Right ventricle myocardium superior (tissue), 1 donor: Measurements from ENCODE around the gene GSTA3. TPM values are rescaled to one million over a fixed set of nuclear protein-coding genes. Genes with fewer than 3 reads are reported as not detected.
"Not testable (repeated sequence)": the region's sequence is repeated elsewhere in the genome, so short reads cannot be mapped to it uniquely, and the experiment has no call there.

Experiments
- ATAC-seq: fragments of 200-7000 bp; cut with Tn5 transposase; one replicate; pipeline ENCODE4 v1.9.1; 2020; ENCODE audit warnings: mild to moderate bottlenecking; ENCODE audit not compliant: poor library complexity
- DNase-seq: peaks from one replicate; pipeline ENCODE4 v3.0.0-alpha.2; 2020
- intact Hi-C: fragments of 100-400 bp; cut with DNase I; formaldehyde crosslinking; loops from one replicate; pipeline ENCODE4 v1.11.2; 2022
- long read RNA-seq: library from polyadenylated mRNA; unstranded; transcript quantifications from one replicate; pipeline ENCODE4 v2.0.0, GENCODE V29; 2021
- total RNA-seq: library from RNA; stranded (reverse); fragmentation: NEBNext Ultra II Directional; extraction: Animal tissue kit (Norgen Biotek cat#: 25700); gene quantifications from one replicate; pipeline ENCODE4 v1.2.1, GENCODE V29; 2021
- donor health status: DM: no; HTN: yes; CAD: no; lungs with severe emphysema.

GSTA3 gene
- not detected for total RNA-seq
- long read RNA-seq, result 0 reads

GRCh38 chr6:52909531-52909930 lies at the start of gene GSTA3:
Gene GSTA3 (minus strand): TSS chr6:52909698. CDS start chr6:52905834, 3,864 bp downstream.
- no peak for ATAC-seq
- no peak for DNase-seq
- intact Hi-C loops, result no loop called here

GRCh38 chr6:52958546-52959255 lies 49.2 kb upstream of the GSTA3 start:
- DNase-seq (no peak), ATAC-seq (no peak)
- intact Hi-C loops, result no loop called here

- intact Hi-C loops, result no loop called here
- ATAC-seq (no peak), DNase-seq (no peak)
Measured at GRCh38 chr6:52955871-52956270, 46.4 kb upstream of the GSTA3 start.

- ATAC-seq (no peak), DNase-seq (no peak)
- intact Hi-C loops, result no loop called here
Measured at GRCh38 chr6:52953911-52954839, 44.7 kb upstream of the GSTA3 start.

- ATAC-seq (no peak), DNase-seq (no peak)
- intact Hi-C loops, result no loop called here
Measured at GRCh38 chr6:52946306-52946705, 36.8 kb upstream of the GSTA3 start.

GRCh38 chr6:52942821-52943220 lies 33.3 kb upstream of the GSTA3 start:
- DNase-seq, ATAC-seq, intact Hi-C loops: not testable (repeated sequence)

GRCh38 chr6:52942221-52942620 lies 32.7 kb upstream of the GSTA3 start:
- DNase-seq (no peak), ATAC-seq (no peak)
- intact Hi-C loops, result no loop called here

GRCh38 chr6:52937908-52938307 lies 28.4 kb upstream of the GSTA3 start:
- intact Hi-C loops, result no loop called here
- DNase-seq (no peak), ATAC-seq (no peak)

- DNase-seq (no peak), ATAC-seq (no peak)
- intact Hi-C loops, result no loop called here
Measured at GRCh38 chr6:52933778-52934177, 24.3 kb upstream of the GSTA3 start.

- intact Hi-C loops, result no loop called here
- DNase-seq (no peak), ATAC-seq (no peak)
Measured at GRCh38 chr6:52931351-52931750, 21.9 kb upstream of the GSTA3 start.

GRCh38 chr6:52929321-52930164 lies 20.0 kb upstream of the GSTA3 start:
- no peak for ATAC-seq
- intact Hi-C loops, result no loop called here
- DNase-seq, result no peak

GRCh38 chr6:52927451-52927850 lies 18.0 kb upstream of the GSTA3 start:
- DNase-seq (no peak), ATAC-seq (no peak)
- intact Hi-C loops, result no loop called here

- ATAC-seq (no peak), DNase-seq (no peak)
- intact Hi-C loops, result no loop called here
Measured at GRCh38 chr6:52925919-52926792, 16.7 kb upstream of the GSTA3 start.

GRCh38 chr6:52925042-52925441 lies 15.5 kb upstream of the GSTA3 start:
- no peak for ATAC-seq
- intact Hi-C loops, result no loop called here
- no peak for DNase-seq

GRCh38 chr6:52923689-52924088 lies 14.2 kb upstream of the GSTA3 start:
- intact Hi-C loops, ATAC-seq, DNase-seq: not testable (repeated sequence)

GRCh38 chr6:52922161-52922560 lies 12.7 kb upstream of the GSTA3 start:
- intact Hi-C loops, result no loop called here
- no peak for ATAC-seq
- DNase-seq, result no peak

- DNase-seq (no peak), ATAC-seq (no peak)
- intact Hi-C loops, result no loop called here
Measured at GRCh38 chr6:52921743-52922142, 12.2 kb upstream of the GSTA3 start.

GRCh38 chr6:52919511-52919910 lies 10.0 kb upstream of the GSTA3 start:
- intact Hi-C loops, DNase-seq, ATAC-seq: not testable (repeated sequence)
